Trophoblast cell (in vitro differentiated cells and primary cell): ENCODE data around the gene ADPRS.

Source experiments
- DNase-seq, 2 donors: peaks; one replicate each; pipeline ENCODE4 v3.0.0-alpha.2; 2016
- H2AFZ ChIP-seq: 2 replicates; pipeline ENCODE4 v1.6.1; 2013; ENCODE audit warnings: low read length, moderate library complexity, mild to moderate bottlenecking; ENCODE audit not compliant: insufficient read depth, poor library complexity
- H2AK5ac ChIP-seq: 2 replicates; pipeline ENCODE4 v1.6.1; 2013; ENCODE audit warnings: mild to moderate bottlenecking, low read length
- H2BK120ac ChIP-seq: 2 replicates; pipeline ENCODE4 v1.6.1; 2013; ENCODE audit warnings: low read length, mild to moderate bottlenecking, moderate library complexity; ENCODE audit not compliant: insufficient read depth, poor library complexity
- H2BK12ac ChIP-seq: 2 replicates; pipeline ENCODE4 v1.6.1; 2013; ENCODE audit warnings: mild to moderate bottlenecking, low read length, moderate library complexity
- H2BK5ac ChIP-seq: 2 replicates; pipeline ENCODE4 v1.6.1; 2013; ENCODE audit warnings: low read length, low read depth, moderate library complexity, mild to moderate bottlenecking; ENCODE audit not compliant: poor library complexity
- H3K14ac ChIP-seq: 2 replicates; pipeline ENCODE4 v1.6.1; 2013; ENCODE audit warnings: mild to moderate bottlenecking, low read length
- H3K18ac ChIP-seq: 2 replicates; pipeline ENCODE4 v1.6.1; 2013; ENCODE audit warnings: mild to moderate bottlenecking, low read length
- H3K23ac ChIP-seq: 2 replicates; pipeline ENCODE4 v1.6.1; 2013; ENCODE audit warnings: low read length
- H3K27ac ChIP-seq: 2 replicates; pipeline ENCODE4 v1.5.1; 2013; ENCODE audit warnings: low read depth, mild to moderate bottlenecking, inconsistent platforms, low read length, moderate library complexity
- H3K27me3 ChIP-seq: 2 replicates; pipeline ENCODE4 v1.6.1; 2013; ENCODE audit warnings: inconsistent platforms, mild to moderate bottlenecking, low read length, moderate library complexity; ENCODE audit not compliant: insufficient read depth
- H3K36me3 ChIP-seq, 2 experiments: 1 replicate in 1 of 2; 2 replicates in 1 of 2; pipeline ENCODE4 v1.6.1; 2013; ENCODE audit warnings: low read length in 2 of 2, mild to moderate bottlenecking in 2 of 2, moderate library complexity in 1 of 2; ENCODE audit not compliant: insufficient read depth in 2 of 2, control insufficient read depth in 1 of 2
- H3K4ac ChIP-seq: 2 replicates; pipeline ENCODE4 v1.6.1; 2013; ENCODE audit warnings: low read depth, mild to moderate bottlenecking, low read length, moderate library complexity
- H3K4me1 ChIP-seq, 2 experiments: 1 replicate in 1 of 2; 2 replicates in 1 of 2; pipeline ENCODE4 v1.6.1; 2013; ENCODE audit warnings: low read length in 2 of 2, mild to moderate bottlenecking in 2 of 2, moderate library complexity in 1 of 2; ENCODE audit not compliant: insufficient read depth in 2 of 2, control insufficient read depth in 1 of 2
- H3K4me2 ChIP-seq: 2 replicates; pipeline ENCODE4 v1.6.1; 2013; ENCODE audit warnings: inconsistent platforms, mild to moderate bottlenecking, low read length, moderate library complexity
- H3K4me3 ChIP-seq: 2 replicates; pipeline ENCODE4 v1.5.1; 2013; ENCODE audit warnings: mild to moderate bottlenecking, low read depth, low read length, inconsistent platforms
- H3K79me1 ChIP-seq: one replicate; pipeline ENCODE4 v1.6.1; 2013; ENCODE audit warnings: low read length
- H3K79me2 ChIP-seq: 2 replicates; pipeline ENCODE4 v1.6.1; 2013; ENCODE audit warnings: low read length, mild to moderate bottlenecking; ENCODE audit not compliant: control insufficient read depth, insufficient read depth, poor library complexity
- H3K9ac ChIP-seq: 2 replicates; pipeline ENCODE4 v1.6.1; 2013; ENCODE audit warnings: mild to moderate bottlenecking, low read length
- H3K9me3 ChIP-seq: 2 replicates; pipeline ENCODE4 v1.6.1; 2013; ENCODE audit warnings: low read depth, mild to moderate bottlenecking, control low read depth, inconsistent platforms, low read length; ENCODE audit not compliant: insufficient read depth
- H4K12ac ChIP-seq: 2 replicates; pipeline ENCODE4 v1.6.1; 2013; ENCODE audit warnings: low read depth, mild to moderate bottlenecking, low read length, moderate library complexity
- H4K8ac ChIP-seq: 2 replicates; pipeline ENCODE4 v1.6.1; 2013; ENCODE audit warnings: low read depth, mild to moderate bottlenecking, low read length, moderate library complexity
- H4K91ac ChIP-seq: one replicate; pipeline ENCODE4 v1.6.1; 2013; ENCODE audit warnings: low read depth, mild to moderate bottlenecking, low read length, moderate library complexity
- WGBS: extraction: QIAGEN DNeasy Blood & Tissue Kit; methylation state at CpG from one replicate; pipeline ENCODE4 v1.1.7; 2013; ENCODE audit warnings: missing lambda C conversion rate; ENCODE audit not compliant: insufficient read length, insufficient coverage; ENCODE audit errors: extremely low coverage; 5-methylcytosine and 5-hydroxymethylcytosine counted together

ADPRS gene

DNA sequence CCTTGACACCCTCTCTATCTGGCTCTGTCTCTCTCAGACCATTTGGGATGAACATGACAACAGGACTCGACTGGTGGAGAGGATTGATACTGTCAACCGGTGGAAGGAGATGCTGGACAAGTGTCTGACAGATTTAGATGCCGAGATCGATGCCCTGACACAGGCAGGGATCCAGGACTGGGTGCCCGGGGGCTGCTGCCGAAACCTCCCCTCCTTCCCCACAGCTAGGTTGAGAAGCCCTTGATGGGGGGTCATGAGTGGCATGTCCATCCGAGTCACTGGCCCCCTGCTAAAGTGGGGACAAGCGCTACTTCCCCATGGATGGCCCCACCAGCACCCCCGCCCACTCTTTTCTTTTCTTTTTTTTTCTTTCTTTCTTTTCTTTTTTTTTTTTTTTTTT is 3.6 kb upstream of the ADPRS start:
- H3K4me1 ChIP-seq: peaks cover 4 to 13% of the 10 kb centered on the region in 2 experiments
- no CpG with 5 or more reads among the region's 9 CpGs for WGBS
- no peak overlapping the region for H4K12ac ChIP-seq
- no peak overlapping the region for H3K23ac ChIP-seq
- no peak overlapping the region for H3K9ac ChIP-seq
- no peak overlapping the region for H3K18ac ChIP-seq
- H3K27ac ChIP-seq: no peak overlapping the region
- H2AK5ac ChIP-seq: no peak overlapping the region
- H3K9me3 ChIP-seq: no peaks in the 10 kb centered on the region
- no peak overlapping the region for H2BK12ac ChIP-seq
- no peak overlapping the region for H3K4me2 ChIP-seq
- H3K79me1 ChIP-seq: peaks cover 7% of the 10 kb centered on the region
- no peak overlapping the region for H3K4ac ChIP-seq
- DNase-seq: no peak
- no peaks in the 10 kb centered on the region for H3K36me3 ChIP-seq
- peaks cover 8% of the 10 kb centered on the region for H3K79me2 ChIP-seq
- H2AFZ ChIP-seq: no peak overlapping the region
- no peaks in the 10 kb centered on the region for H3K27me3 ChIP-seq
- no peak overlapping the region for H2BK120ac ChIP-seq
- H3K14ac ChIP-seq: no peak overlapping the region
- no peak overlapping the region for H4K8ac ChIP-seq
- no peak overlapping the region for H3K4me3 ChIP-seq
- no peak overlapping the region for H4K91ac ChIP-seq
- no peak overlapping the region for H2BK5ac ChIP-seq

DNA sequence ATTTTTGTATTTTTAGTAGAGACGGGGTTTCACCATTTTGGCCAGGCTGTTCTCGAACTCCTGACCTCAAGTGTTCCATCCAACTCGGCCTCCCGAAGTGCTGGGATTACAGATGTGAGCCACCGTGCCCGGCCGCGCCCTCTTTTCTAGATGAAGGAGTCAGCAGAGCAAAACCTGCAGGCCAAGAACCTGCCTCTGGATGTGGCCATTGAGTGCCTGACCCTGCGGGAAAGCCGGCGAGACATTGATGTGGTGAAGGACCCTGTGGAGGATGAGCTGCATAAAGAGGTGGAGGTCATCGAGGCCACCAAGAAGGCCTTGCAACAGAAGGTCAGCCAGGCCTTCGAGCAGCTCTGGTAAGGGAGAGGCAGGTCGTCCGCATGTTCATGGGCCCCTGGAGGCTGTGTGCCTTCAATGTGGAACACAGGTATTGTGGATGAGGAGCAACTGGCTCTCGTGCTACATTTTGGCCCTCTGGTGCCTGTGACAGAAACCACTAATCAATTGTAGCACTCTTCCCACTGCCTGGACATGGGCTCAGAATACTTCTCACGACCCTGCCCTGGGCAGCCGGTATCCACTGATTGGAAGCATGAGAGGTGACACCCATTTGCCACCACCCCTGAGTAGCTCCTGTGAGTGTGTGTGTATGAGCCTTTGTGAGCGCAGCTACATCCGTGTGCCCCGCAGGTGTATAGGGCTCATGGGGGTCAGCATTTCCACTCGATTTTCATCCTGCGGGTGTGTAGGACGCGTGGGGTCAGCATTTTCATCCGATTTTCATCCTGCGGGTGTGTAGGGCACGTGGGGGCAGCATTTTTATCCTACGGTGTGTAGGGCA is 2.8 kb upstream of the ADPRS start:
- Histone ChIP-seq H3K79me2 (peaks cover 8% of the 10 kb centered on the region), H3K9me3 (no peaks in the 10 kb centered on the region), H3K4me1 (peaks cover 4 to 13% of the 10 kb centered on the region in 2 experiments), H2AFZ (no peak overlapping the region), H3K14ac (no peak overlapping the region), H2AK5ac (no peak overlapping the region), H3K4me3 (no peak overlapping the region), H4K8ac (no peak overlapping the region), H2BK120ac (no peak overlapping the region), H2BK12ac (no peak overlapping the region), H3K4me2 (no peak overlapping the region), H4K12ac (no peak overlapping the region), H3K79me1 (peaks cover 7% of the 10 kb centered on the region), H3K4ac (no peak overlapping the region), H3K18ac (no peak overlapping the region), H3K9ac (no peak overlapping the region), H3K36me3 (peaks cover 0 to under 1% of the 10 kb centered on the region in 2 experiments), H2BK5ac (no peak overlapping the region), H3K27me3 (no peaks in the 10 kb centered on the region), H3K27ac (no peak overlapping the region), H3K23ac (no peak overlapping the region), H4K91ac (no peak overlapping the region)
- no CpG with 5 or more reads among the region's 29 CpGs for WGBS
- no peak for DNase-seq

GRCh38 chr1:36086529-36087232 is 2.0 kb upstream of the ADPRS start:
- no peak overlapping the region for H4K91ac ChIP-seq
- no peak overlapping the region for H3K23ac ChIP-seq
- H4K8ac ChIP-seq: no peak overlapping the region
- no peak overlapping the region for H3K18ac ChIP-seq
- H4K12ac ChIP-seq: no peak overlapping the region
- no peak overlapping the region for H3K4me3 ChIP-seq
- no peak overlapping the region for H2BK12ac ChIP-seq
- no peak overlapping the region for H2AFZ ChIP-seq
- H3K36me3 ChIP-seq: peaks cover 6 to 8% of the 10 kb centered on the region in 2 experiments
- no peak overlapping the region for H2BK5ac ChIP-seq
- H2AK5ac ChIP-seq: no peak overlapping the region
- H3K9ac ChIP-seq: no peak overlapping the region
- H3K14ac ChIP-seq: no peak overlapping the region
- no peak for DNase-seq
- no peak overlapping the region for H3K27ac ChIP-seq
- H3K4me1 ChIP-seq: peaks cover 4 to 13% of the 10 kb centered on the region in 2 experiments
- no peaks in the 10 kb centered on the region for H3K27me3 ChIP-seq
- no CpG with 5 or more reads among the region's 12 CpGs for WGBS
- peaks cover 7% of the 10 kb centered on the region for H3K79me1 ChIP-seq
- H3K9me3 ChIP-seq: no peaks in the 10 kb centered on the region
- H3K79me2 ChIP-seq: peaks cover 8% of the 10 kb centered on the region
- no peak overlapping the region for H3K4me2 ChIP-seq
- no peak overlapping the region for H2BK120ac ChIP-seq
- H3K4ac ChIP-seq: no peak overlapping the region

DNA sequence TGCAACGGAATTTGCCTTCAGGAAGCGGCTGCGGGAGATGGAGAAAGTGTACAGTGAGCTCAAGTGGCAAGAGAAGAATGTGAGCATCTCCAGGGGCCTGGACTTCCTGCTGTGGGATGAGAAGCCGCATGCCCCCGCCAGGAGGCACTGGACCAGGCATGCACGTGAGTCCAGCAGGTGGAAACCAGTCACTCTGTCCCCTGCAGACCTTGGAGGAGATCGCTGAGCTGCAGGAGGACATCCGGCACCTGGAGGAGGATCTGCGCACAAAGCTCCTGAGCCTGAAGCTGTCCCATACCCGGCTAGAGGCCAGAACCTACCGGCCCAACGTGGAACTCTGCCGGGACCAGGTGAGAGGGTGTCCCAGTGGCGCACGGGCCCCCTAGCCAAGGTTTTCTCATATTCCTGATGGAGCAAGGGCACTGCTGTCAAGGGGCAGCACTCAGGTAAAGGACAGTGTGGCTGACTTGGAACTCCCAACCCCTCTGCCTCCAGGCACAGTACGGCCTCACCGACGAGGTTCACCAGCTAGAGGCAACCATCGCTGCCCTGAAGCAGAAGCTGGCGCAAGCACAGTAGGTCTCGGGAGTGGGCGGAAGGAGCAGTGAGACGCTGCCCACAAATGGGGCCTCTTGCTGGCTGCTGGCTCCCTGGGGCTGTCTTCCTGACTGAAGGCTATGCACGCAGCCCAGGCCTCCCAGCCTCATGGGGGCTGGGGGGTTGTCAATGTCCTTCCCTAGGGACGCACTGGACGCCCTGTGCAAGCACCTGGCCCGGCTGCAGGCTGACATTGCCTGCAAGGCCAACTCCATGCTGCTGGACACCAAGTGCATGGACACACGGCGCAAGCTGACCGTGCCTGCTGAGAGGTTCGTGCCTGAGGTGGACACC is 1.2 kb upstream of the ADPRS start:
- Histone ChIP-seq H3K27me3 (no peaks in the 10 kb centered on the region), H3K79me1 (peaks cover 7% of the 10 kb centered on the region), H3K4me3 (no peak overlapping the region), H2BK120ac (no peak overlapping the region), H3K9ac (no peak overlapping the region), H2BK12ac (no peak overlapping the region), H3K14ac (no peak overlapping the region), H2AFZ (peak overlapping the region; percentile 87), H4K12ac (peak overlapping the region; percentile 87), H3K23ac (no peak overlapping the region), H3K9me3 (no peaks in the 10 kb centered on the region), H2BK5ac (no peak overlapping the region), H3K4ac (no peak overlapping the region), H4K91ac (peak overlapping the region; percentile 85), H3K27ac (no peak overlapping the region), H3K4me1 (peaks cover 4 to 13% of the 10 kb centered on the region in 2 experiments), H4K8ac (peak overlapping the region; percentile 99), H3K79me2 (peaks cover 8% of the 10 kb centered on the region), H3K36me3 (peaks cover 14 to 16% of the 10 kb centered on the region in 2 experiments), H3K4me2 (no peak overlapping the region), H2AK5ac (peak overlapping the region; percentile 45), H3K18ac (no peak overlapping the region)
- WGBS: no CpG with 5 or more reads among the region's 31 CpGs
- no peak for DNase-seq
